HT1080 (cell line): ENCODE data around the gene TTLL8. TPM values are rescaled to one million over a fixed set of nuclear protein-coding genes. Genes with fewer than 3 reads are reported as not detected.

ENCODE experiments used
- DNase-seq: peaks from one replicate; pipeline ENCODE4 v3.0.0-alpha.2; 2015; ENCODE audit warnings: low read depth
- total RNA-seq: library from RNA; depleted of rRNA; stranded (reverse); fragments of >200 nt; shearing (Covaris generic); gene quantifications from 2 replicates; pipeline ENCODE4 v1.2.3, GENCODE V29; 2014

TTLL8 gene
- total RNA-seq, 1 experiment from 2014 or later: not detected

DNA sequence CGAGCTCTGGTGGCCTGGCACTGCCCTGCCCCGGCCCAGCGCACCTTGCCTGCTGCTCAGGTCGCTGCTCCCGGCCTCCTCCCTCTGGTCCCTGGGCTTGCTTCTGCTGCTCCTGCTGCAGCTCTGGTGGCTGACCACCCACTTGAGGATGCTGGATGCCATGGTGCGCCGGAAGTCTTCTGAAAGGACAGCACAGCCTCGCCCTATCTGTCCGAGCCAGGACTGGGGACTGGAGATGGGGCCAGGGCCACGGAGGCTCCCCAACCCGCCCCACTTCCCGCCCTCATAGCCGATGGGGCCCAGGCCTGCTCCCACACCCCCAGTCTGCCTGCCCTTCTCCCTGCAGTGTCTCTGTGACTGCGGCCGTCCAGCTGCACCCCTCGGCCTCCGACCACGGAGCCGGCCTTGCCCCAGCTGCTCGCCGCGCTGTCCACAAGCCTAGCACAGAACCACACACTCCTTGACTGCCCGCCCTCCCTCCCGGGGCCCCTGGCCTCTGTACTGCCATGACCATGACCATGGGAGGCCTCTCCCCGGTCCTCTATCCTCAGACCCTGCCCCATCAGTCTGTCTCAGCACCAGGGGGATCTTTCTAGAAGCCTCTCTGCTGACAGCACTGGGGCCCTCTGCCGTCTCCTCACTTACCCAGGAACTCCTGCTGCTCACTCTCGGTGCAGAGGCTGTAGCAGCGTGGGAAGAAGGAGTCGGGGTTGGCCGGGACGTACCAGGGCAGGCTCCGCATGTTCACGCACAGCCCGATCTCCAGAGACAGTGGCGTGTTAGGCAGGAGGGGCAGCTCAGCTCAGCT is 12.7 kb downstream of the TTLL8 start:
- no peak for DNase-seq

DNA sequence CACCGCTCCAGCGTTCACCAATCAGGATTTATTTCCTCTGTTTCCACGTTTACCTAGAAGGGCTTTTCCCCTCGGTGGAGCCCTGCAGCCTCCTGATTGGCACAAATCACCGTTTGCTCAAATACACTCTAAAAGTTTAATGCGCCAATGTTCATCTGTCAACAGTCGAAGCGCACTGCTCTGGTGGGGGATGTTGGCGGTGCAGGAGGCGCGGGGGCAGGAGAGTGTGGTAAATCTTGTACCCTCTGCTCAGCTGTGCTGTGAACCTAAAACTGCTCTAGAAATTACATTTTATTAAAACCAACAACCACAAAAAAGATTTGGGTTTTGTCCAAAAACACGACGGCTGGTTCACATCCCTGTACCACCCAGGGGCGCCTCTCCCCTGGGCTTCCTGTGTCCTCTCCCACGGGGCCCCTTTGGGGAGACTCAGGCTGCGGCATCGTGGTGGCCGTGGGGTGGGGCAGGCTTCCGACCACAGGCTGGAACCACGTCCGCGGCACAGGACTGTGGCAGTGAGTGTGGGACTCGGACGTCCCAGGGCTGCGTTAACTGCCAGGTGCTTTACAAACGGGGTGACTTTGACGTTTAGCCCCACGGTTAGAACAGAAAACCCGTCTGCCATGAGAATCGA is 13.5 kb downstream of the TTLL8 start:
- no peak for DNase-seq

DNA sequence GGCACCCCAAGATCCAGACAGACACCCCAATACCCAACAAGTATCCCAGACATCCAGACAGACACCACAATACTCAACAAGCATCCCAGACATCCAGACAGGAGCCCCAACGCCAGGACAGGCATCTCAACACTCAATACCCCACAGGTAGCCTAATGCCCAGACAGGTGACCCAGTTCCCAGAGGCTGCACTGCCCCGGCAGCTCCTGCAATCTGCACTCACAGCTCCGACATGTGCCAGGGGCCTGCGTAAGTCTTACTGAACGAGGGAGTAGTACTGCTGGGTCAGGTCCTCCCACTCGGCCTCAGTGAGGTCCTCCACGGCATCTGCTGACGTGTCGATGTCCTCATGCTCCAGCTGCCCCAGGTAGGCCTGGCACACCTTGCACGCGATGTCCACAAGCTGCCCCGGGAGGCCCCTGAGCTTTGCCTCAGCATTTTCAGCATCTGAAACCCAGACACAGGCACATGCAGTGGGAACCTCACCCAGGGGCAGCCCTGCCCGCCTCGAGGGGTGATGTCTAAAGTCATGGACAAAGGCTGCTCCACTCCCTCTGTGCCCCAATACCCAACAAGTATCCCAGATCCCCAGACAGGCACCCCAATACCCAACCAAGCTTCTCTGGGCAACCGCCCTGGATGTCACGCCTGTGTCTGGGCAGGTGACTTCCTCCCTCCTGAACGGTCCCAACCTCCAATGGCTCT is 16.6 kb downstream of the TTLL8 start:
- DNase-seq: no peak

DNA sequence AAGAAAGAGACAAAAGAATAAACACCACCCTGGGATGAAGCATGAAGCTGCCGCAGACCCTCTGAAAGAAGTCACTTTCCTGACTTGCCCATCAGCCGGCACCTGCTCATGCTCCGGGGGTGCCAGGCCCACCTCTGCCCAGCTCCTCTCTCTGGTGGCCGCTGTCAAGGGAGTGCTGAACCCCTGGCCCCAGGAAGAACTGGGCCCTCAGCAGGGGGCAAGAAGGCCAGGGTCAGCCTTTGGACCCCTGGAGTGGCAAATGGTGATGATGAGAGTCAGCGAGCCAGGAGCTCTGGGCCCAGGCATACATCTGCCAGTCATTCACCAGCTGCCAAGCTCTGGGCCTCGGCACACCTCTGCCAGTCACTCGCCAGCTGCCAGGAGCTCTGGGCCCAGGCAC is 17.4 kb downstream of the TTLL8 start:
- no peak for DNase-seq

DNA sequence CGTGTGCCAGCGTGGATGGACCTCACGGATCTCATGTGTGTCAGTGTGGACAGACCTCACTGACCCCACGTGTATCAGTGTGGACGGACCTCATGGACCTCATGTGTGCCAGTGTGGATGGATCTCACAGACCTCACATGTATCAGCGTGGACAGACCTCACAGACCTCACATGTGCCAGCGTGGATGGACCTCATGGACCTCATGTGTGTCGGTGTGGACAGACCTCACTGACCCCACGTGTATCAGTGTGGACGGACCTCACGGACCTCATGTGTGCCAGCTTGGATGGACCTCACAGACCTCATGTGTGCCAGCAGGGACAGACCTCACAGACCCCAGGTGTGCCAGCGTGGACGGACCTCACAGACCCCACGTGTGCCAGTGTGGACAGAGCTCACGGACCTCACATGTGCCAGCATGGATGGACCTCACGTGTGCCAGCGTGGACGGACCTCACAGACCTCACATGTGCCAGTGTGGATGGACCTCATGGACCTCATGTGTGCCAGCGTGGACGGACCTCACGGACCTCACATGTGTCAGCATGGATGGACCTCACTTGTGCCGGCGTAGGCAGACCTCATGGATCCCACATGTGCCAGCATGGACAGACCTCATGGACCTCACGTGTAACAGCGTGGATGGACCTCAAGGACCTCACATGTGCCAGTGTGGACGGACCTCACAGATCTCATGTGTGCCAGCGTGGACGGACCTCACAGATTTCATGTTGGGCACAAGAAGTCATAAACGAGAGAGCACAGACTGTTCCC is 18.2 kb downstream of the TTLL8 start:
- DNase-seq: no peak

DNA sequence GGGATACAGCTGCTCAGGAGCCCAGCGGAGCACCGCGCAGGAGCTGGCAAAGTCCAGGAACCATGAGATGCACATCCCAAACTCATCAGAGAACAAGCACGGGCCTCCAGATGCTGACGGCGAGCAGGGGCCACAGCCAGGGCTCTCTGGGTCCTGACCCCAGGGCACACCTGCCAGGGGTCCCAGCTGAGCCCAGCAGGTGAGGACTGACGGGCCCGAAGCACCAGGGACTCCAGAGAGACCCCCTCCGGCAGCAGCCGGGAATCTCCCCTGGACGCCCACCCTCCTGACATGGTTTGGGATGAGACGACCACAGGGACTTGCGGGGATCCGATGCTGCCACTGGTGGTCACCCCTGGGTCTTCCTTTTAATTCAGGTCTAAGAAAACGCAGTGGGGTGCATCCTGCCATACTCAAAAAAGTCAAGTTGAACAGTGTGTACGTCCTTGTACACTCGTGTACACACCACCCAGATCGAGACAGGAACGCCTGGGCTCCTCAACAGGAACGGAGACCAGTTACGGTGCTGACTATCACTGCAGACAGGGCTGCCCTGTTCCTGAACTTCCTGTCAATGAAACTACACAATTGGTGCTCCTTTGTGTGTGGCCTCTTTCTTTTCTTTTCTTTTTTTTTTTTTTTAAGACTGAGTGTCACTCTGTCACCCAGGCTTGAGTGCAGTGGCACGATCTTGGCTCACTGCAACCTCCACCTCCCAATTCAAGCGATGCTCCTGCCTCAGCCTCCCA is 21.9 kb downstream of the TTLL8 start:
- no peak for DNase-seq

DNA sequence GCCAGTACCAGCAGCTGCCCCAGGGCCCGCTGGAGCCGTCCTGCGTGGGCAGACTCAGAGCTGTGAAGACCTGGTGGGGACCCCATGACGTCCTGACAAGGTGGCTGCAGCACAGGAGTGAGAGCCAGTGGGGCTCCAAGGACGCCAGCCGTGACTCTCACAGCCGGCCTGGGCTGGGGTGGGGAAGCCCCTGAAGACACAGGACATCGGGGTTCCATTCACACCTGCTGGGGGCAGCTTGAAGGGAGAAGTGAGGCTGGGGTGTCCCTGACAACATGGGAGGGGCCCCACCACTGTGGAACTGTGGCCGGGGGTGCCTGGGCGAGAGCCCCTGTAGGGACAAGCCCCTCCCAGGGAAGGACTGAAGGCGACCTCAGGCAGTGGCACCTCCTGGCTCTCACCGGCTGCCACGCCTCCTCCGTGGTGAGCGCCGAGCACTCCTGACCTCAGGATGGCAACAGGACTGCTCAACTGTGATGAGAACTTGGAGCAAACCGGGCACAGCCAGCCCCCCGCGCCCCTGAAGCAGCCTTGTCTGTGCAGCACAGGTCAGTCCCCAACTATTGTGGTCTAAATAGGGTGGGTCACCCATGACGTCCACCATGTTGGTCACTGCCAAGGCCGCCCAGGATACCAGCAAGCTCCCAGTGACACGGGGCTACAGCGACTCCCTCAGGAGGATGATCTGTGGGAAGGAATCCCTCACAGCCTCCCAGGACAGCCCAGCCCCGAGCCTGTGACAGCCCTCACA is 22.8 kb downstream of the TTLL8 start:
- no peak for DNase-seq

DNA sequence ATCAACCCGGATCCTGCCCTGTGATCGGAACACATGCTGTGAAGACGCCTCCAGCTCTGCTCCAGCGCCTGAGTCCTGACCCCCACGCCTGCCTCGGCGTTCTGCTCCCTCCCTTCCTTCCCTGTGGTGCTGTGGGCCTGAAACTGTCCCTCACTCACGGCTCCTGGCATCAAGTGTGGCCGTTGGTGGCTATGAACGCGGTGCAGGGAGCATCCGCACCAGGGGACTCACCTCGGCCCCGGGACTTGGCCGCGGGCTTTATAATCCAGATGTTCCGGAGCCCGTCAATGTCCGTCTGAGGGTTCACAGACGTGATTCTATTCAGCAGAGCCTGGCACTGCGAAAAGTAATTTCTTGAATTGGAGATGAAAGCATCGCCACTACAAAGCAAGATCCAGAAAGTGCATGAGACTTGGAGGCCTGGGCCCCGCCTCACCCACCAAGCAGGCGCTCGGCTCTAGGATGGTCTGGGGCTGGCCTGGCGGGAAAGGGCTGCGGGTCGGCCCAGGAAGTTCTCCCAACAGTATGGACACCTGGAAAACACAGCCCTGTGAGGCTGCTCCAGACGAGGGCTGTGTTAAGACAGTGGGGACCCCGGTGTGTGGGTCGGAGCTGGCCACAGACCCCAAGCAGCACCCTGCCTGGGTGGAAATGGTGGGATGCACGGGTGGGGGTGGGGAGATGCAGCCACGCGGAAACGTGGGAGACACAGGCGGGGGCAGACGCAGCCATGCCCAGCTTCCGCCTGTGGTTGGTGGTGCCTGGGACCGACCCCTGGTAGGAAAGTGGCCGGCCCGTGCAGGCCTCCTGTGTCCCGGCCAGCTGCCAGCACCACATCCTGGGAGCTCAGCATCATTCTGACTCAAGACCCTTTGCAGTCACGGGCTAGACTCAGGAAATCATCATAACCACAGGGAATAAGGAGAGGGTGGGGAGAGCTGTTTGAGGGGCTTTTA is 23.7 kb downstream of the TTLL8 start:
- DNase-seq: peak; percentile 72

DNA sequence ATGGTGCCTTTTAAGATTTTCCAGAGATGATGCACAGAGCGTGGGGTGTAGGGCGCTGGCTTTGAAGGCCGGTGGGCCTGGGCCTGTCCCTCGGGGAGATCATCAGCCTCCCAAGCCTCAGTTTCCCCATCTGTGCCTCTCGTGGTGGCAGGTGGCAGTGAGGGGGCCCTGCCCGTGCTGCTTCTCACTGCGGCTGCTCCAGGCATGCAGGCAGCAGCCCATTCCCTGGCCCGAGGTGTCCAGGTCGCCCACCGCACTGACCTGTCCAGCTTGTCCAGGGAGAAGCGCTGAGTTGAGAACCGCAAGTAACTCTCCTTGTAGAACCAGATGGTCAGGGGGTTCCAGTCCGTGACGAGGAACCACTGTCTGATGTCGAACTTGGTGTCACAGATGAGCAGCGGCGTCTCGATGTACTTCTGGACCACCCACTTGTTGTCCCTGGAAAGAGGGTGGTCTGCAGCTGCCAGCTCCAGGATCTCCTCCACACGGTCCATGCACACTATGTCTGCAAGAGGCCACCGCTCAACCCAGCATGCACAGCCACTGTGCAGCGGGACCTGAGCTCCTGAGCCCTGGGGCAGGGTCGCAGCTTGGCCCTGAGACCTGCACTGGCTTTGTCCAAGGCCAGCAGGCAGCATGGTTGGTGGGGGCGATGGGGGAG is 25.0 kb downstream of the TTLL8 start:
- DNase-seq: no peak

DNA sequence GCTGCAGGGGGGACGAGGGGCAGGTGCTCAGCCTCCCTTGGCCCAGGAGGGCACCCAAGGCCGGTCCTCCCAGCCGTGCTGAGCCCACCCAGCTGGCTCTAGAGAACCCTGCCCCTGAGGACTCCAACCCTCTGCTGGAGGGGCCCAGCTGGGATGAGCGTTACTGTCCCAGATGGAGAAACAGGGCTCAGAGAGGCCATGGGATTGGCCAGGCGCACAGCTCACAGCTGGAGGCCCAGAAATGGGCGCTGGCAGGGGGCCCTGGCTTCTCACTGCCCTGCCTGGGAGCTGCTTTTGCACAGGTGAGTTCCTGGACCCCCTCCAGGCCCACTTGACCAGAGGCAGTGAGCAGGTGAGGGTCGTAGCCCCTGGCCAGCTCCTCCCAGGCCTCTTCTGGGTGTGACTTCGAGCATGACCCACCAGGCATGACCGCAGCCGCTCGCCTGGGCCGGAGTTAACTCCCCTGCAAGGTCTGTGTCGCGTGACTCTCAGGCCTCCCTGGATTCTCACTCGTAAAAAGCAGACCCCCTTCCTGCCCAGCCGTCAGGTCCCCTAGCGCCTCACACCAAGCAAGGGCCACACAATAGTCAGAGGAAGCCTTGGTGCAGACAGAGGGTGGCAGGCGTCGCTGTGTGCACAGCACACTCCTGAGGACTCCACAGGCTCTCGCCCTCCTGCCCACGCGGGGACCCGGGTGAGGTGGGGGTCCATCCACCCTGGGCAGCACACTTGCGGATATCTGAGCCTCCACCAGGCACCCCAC is 25.8 kb downstream of the TTLL8 start:
- no peak for DNase-seq

DNA sequence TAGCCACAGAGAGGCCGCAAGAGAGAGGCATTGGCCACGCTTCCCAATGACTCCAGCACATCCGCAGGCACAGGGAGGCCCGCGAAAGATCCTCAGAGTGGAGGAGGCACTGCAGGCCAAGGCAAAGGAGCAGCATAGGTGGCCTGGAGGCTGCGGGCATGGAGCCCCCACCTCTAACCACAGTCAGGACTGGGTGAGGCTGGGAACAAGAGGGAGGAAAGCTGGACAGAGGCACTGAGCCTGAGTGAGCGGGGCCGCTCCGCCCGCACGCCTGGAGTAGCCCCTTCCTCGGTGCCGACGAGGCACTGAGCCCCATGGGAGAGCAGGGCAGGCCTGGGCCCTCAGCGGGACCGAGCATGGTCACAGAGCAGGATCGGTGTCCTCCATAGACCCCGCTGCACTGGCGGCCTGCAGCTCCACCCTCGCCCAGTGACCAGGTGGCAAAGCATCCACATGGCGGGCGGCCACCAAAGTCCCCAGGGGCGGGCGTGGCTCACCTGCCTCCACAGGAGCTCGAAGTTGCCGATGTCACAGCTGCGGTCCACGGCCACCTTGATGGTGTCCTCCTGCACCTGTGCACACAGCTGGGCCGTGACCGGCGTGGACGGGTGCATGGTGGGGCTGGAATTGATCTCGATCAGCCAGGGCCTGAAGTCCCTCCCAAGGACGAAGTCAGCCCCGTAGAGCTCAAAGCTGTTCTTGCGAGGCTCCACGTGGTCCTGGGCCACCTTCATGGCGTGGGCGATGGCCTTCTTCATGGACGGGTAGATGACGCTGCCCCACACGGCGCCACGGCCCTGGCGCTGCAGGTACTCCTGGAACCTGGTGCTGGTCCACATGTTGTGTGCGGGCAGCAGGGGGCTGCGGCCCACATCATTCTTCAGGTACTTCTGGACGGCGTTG is 26.7 kb downstream of the TTLL8 start:
- DNase-seq: no peak

DNA sequence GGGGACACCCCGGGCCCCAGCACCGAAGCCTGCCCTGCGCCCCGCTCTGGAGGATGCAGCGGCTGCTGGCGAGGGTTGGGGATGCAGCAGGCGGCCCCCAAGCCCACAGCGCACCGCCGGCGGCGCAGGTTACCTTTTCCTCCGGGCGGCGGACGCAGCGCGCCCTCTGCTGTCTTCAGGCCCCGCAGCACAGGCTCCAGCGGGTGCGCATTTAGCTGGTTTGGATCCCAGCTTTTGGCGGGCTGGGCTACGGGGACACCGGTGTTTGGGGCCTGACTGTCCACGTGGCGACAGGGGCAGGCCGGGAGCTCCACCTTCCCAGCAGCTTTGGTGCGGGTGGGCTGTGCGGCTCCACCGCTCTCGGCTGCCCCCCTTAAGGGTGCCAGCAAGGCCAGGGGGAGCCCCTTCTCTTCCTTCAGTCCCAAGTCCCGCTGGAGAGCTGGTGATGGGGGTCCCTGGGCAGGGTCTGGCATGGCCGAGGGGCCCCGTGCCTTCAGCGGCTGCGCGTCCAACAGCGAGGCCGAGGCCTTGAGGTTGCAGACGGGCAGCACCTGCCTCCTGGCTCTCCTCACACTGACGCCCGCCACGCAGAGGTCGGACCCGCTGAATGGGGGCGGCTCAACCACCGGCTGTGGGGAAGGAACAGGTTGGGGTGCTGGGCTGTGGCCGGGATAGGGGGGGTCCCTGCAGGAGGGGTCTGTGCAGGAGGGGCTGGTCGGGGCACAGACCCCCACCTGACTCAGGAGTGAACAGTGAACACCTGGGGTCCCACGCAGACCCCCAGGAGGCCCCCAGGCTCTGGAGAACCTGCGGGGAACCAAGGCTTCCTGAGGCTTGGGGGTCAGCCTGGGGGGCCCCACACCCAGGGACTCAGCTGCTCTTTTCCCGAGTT is 27.6 kb downstream of the TTLL8 start:
- peak; percentile 60 for DNase-seq

DNA sequence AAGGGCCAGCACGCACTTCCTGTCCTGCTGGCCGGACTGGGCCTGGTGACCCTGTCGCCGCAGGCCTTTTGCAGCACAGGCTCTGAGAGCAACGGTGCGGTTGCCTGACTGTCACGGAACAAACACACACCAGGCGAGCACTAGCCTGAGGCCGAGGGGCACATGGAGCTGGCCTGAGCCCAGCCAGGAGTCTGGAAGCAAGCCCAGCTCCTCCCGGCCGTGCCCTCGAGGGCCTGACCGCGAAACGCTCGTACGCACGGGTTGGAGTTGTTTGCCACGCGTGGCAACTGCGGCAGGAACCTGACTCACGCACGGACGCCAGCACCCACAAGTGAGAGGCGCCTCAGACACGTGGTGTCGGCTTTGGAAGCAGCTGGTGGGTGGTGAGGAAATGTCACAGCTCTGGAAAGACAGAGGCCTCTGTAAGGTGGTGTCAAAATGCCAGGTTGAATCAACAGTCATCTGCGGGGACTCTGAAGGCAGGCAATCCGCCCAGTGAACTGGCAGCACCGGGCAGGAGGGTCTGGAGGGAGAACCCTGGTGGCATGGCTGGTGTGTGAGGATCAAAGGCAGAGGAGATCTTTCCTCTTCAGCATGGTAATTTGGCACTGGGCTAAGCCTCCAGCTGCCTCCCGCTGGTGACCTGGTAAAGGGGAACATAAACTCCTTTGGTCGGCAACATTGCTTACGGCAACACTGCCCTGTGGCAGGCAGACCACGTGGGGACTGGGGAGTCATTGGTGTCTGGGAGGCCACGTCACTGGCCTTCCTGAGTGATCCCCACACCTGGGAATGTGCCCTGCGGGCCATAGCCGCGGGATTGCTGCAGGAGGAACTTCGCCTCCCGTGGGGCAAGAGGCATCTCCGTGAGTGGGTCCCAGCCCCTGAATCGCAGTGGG is 30.2 kb downstream of the TTLL8 start:
- DNase-seq: peak; percentile 35

DNA sequence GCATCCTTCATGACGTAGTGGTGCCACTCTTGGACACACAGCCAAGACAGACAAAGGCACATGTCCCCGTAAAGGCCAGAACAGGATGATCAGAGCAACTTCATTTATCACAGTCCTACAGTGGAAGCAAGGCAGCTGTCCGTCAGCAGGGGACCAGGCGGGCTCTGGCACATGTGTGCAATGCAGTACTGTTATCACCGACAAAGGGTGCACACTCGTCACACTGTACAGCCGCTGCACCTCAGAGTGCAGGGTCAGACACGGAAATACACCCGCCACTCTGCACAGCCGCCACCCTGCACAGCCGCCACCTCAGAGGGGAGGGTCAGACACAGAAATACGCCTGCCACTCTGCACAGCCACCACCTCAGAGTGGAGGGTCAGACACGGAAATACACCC is 32.1 kb downstream of the TTLL8 start:
- DNase-seq: no peak
